HG03342 (cell line): ENCODE data around the gene ANP32A.
"Not testable (repeated sequence)": the region's sequence is repeated elsewhere in the genome, so short reads cannot be mapped to it uniquely, and the experiment has no call there.

ENCODE experiments used
- ATAC-seq: cut with Tn5 transposase; IDR thresholded peaks from one replicate; pipeline ENCODE4 v1.9.1; 2021; ENCODE audit warnings: mild to moderate bottlenecking, moderate library complexity; ENCODE audit not compliant: unreplicated experiment

The ANP32A gene

GRCh38 chr15:68820295-68821189, at the start of gene ANP32A:
Gene ANP32A, minus strand, starts transcription at chr15:68820895. Its CDS starts 144 bp downstream, at chr15:68820751.
- ATAC-seq: peak; percentile 48

- no peak for ATAC-seq
These were observed 47.6 kb upstream of the ANP32A start for GRCh38 chr15:68868296-68868695.

GRCh38 chr15:68862415-68862814, 41.7 kb upstream of the ANP32A start:
- no peak for ATAC-seq

- not testable (repeated sequence) for ATAC-seq
These were observed 38.0 kb upstream of the ANP32A start for GRCh38 chr15:68858666-68859065.

GRCh38 chr15:68857443-68857842, 36.7 kb upstream of the ANP32A start:
- ATAC-seq: not testable (repeated sequence)

- no peak for ATAC-seq
These were observed 31.8 kb upstream of the ANP32A start for GRCh38 chr15:68852461-68852860.

GRCh38 chr15:68851971-68852370, 31.3 kb upstream of the ANP32A start:
- ATAC-seq: no peak

GRCh38 chr15:68849497-68849896, 28.8 kb upstream of the ANP32A start:
- ATAC-seq: no peak

- ATAC-seq: no peak
These were observed 26.2 kb upstream of the ANP32A start for GRCh38 chr15:68846851-68847439.

- ATAC-seq: no peak
These were observed 24.3 kb upstream of the ANP32A start for GRCh38 chr15:68844856-68845550.

- ATAC-seq: no peak
These were observed 23.0 kb upstream of the ANP32A start for GRCh38 chr15:68843425-68844311.

- no peak for ATAC-seq
These were observed 22.3 kb upstream of the ANP32A start for GRCh38 chr15:68842958-68843357.

GRCh38 chr15:68834346-68834745, 13.7 kb upstream of the ANP32A start:
- ATAC-seq: no peak

GRCh38 chr15:68833700-68834331, 13.1 kb upstream of the ANP32A start:
- ATAC-seq: no peak

- no peak for ATAC-seq
These were observed 9.6 kb upstream of the ANP32A start for GRCh38 chr15:68830141-68830785.

- peak; percentile 61 for ATAC-seq
These were observed 8.4 kb upstream of the ANP32A start for GRCh38 chr15:68829068-68829467.

GRCh38 chr15:68823561-68823960, 2.9 kb upstream of the ANP32A start:
- ATAC-seq: no peak

- ATAC-seq: no peak
These were observed 2.1 kb upstream of the ANP32A start for GRCh38 chr15:68822818-68823217.

GRCh38 chr15:68821841-68822381, 1.2 kb upstream of the ANP32A start:
- ATAC-seq: no peak
